Calu3 (cell line): ENCODE data around the gene TNRC6A. TPM values are rescaled to one million over a fixed set of nuclear protein-coding genes. Genes with fewer than 3 reads are reported as not detected.

Experiments
- BruUV-seq: library from RNA; stranded (reverse); fragments of 400-500 nt; replicated peaks from 2 replicates; lab custom pipeline; 2021; lab: Mats Ljungman, UMichigan
- CTCF ChIA-PET: fragments of 300-600 bp; sonication (Branson Sonifier 250); formaldehyde crosslinking; loops from one replicate; lab custom pipeline; 2022; ENCODE audit warnings: antibody characterized with exemption; lab: Charles Lee
- DNase-seq: peaks from one replicate; pipeline ENCODE4 v3.0.0; 2022
- H3K27ac Mint-ChIP-seq: one replicate; pipeline ENCODE4 v1.8.0; 2022; ENCODE audit warnings: mixed read lengths; ENCODE audit not compliant: unreplicated experiment
- H3K27me3 Mint-ChIP-seq: one replicate; pipeline ENCODE4 v1.8.0; 2022; ENCODE audit warnings: mixed read lengths; ENCODE audit not compliant: unreplicated experiment
- H3K36me3 Mint-ChIP-seq: one replicate; pipeline ENCODE4 v1.8.0; 2022; ENCODE audit warnings: mild to moderate bottlenecking, moderate library complexity, mixed read lengths; ENCODE audit not compliant: insufficient read depth, unreplicated experiment
- H3K4me1 Mint-ChIP-seq: one replicate; pipeline ENCODE4 v1.8.0; 2022; ENCODE audit warnings: mild to moderate bottlenecking, low read depth, mixed read lengths; ENCODE audit not compliant: unreplicated experiment
- H3K4me3 Mint-ChIP-seq: one replicate; pipeline ENCODE4 v1.8.0; 2022; ENCODE audit warnings: mild to moderate bottlenecking, low read depth, moderate library complexity, mixed read lengths; ENCODE audit not compliant: unreplicated experiment
- H3K9me3 Mint-ChIP-seq: one replicate; pipeline ENCODE4 v1.8.0; 2022; ENCODE audit warnings: low read depth, mixed read lengths; ENCODE audit not compliant: unreplicated experiment
- intact Hi-C: fragments of 100-400 bp; cut with micrococcal nuclease; formaldehyde crosslinking; loops from one replicate; pipeline ENCODE4 v1.10.0; 2022; ENCODE audit not compliant: unreplicated experiment
- total RNA-seq: library from RNA; stranded (reverse); gene quantifications from 2 replicates; pipeline ENCODE4 v1.2.3, GENCODE V29; 2022
- TF ChIP-seq, protein P1 (sequence below): fragments of 200-600 bp; IDR thresholded peaks from one replicate; pipeline ENCODE4 v1.8.0; 2022; ENCODE audit warnings: antibody characterized with exemption; ENCODE audit not compliant: unreplicated experiment

The TNRC6A gene
- total RNA-seq, 1 experiment from 2014 or later = 60.1 TPM

DNA sequence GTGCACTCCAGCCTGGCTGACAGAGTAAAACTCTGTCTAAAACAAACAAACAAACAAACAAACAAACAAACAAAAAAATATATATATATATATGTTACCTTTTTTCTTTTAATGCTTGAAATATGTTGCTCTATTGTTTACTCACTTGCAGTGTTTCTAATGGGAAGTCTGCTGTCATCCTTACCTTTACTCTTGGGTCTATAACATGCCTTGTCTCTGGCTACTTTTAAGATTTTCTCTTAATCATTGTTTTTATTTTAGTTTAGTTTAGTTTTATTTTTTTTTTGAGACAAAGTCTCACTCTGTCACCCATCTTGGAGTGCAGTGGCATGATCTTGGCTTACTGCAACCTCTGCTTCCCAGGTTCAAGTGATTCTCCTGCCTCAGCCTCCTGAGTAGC lies 16.1 kb upstream of the TNRC6A start:
- no peaks in the 10 kb centered on the region for H3K9me3 Mint-ChIP-seq
- CTCF ChIA-PET = no interaction called here
- H3K4me3 Mint-ChIP-seq = no peak overlapping the region
- H3K4me1 Mint-ChIP-seq = no peaks in the 10 kb centered on the region
- BruUV-seq = no TSS peak
- TF ChIP-seq, protein P1, sequence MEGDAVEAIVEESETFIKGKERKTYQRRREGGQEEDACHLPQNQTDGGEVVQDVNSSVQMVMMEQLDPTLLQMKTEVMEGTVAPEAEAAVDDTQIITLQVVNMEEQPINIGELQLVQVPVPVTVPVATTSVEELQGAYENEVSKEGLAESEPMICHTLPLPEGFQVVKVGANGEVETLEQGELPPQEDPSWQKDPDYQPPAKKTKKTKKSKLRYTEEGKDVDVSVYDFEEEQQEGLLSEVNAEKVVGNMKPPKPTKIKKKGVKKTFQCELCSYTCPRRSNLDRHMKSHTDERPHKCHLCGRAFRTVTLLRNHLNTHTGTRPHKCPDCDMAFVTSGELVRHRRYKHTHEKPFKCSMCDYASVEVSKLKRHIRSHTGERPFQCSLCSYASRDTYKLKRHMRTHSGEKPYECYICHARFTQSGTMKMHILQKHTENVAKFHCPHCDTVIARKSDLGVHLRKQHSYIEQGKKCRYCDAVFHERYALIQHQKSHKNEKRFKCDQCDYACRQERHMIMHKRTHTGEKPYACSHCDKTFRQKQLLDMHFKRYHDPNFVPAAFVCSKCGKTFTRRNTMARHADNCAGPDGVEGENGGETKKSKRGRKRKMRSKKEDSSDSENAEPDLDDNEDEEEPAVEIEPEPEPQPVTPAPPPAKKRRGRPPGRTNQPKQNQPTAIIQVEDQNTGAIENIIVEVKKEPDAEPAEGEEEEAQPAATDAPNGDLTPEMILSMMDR = no peak
- intact Hi-C loops = no loop called here
- DNase-seq = no peak
- no peaks in the 10 kb centered on the region for H3K27me3 Mint-ChIP-seq
- H3K36me3 Mint-ChIP-seq = no peaks in the 10 kb centered on the region
- no peak overlapping the region for H3K27ac Mint-ChIP-seq

GRCh38 chr16:24717411-24717810 lies 12.0 kb upstream of the TNRC6A start:
- TF ChIP-seq, protein P1 = no peak
- CTCF ChIA-PET = no interaction called here
- no peak for DNase-seq
- no TSS peak for BruUV-seq
- no peaks in the 10 kb centered on the region for H3K36me3 Mint-ChIP-seq
- intact Hi-C loops = no loop called here
- H3K4me3 Mint-ChIP-seq = no peak overlapping the region
- H3K27me3 Mint-ChIP-seq = no peaks in the 10 kb centered on the region
- H3K27ac Mint-ChIP-seq = no peak overlapping the region
- no peaks in the 10 kb centered on the region for H3K9me3 Mint-ChIP-seq
- H3K4me1 Mint-ChIP-seq = no peaks in the 10 kb centered on the region

GRCh38 chr16:24718967-24719521 lies 10.4 kb upstream of the TNRC6A start:
- no peaks in the 10 kb centered on the region for H3K9me3 Mint-ChIP-seq
- H3K36me3 Mint-ChIP-seq = no peaks in the 10 kb centered on the region
- intact Hi-C loops = no loop called here
- CTCF ChIA-PET = interaction anchor here (0.6 kb wide), 1 partner anchor 182 kb away, joined by 4 read pairs; no protein-coding TSS in a partner anchor
- no peak overlapping the region for H3K27ac Mint-ChIP-seq
- BruUV-seq = no TSS peak
- no peaks in the 10 kb centered on the region for H3K4me1 Mint-ChIP-seq
- DNase-seq = no peak
- H3K27me3 Mint-ChIP-seq = no peaks in the 10 kb centered on the region
- TF ChIP-seq, protein P1 = no peak
- no peak overlapping the region for H3K4me3 Mint-ChIP-seq

DNA sequence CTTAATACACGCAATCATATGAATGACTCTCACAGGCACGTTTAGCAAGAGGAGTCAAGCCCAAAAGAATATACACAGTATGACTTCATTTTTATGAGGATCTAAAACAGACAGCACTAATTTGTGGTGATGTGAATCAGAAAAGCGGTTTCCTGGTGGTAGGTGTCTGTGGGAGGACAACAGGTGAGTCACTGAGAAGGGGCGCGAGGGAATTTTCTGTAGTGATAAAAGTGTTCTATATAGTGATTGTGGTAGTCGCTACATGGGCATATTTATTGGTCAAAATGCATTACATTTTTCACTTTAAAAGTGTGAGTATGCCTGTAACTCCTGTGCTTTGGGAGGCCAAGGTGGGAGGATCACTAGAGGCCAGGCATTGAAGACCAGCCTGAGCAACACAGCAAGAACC lies 7.6 kb upstream of the TNRC6A start:
- Mint-ChIP-seq H3K27ac (no peak overlapping the region), H3K36me3 (no peaks in the 10 kb centered on the region), H3K4me1 (no peaks in the 10 kb centered on the region), H3K9me3 (no peaks in the 10 kb centered on the region), H3K27me3 (no peaks in the 10 kb centered on the region), H3K4me3 (no peak overlapping the region)
- intact Hi-C loops = no loop called here
- no peak for DNase-seq
- BruUV-seq = no TSS peak
- TF ChIP-seq, protein P1 = no peak
- CTCF ChIA-PET = interaction anchor here (0.6 kb wide), 1 partner anchor 11 kb away, joined by 4 read pairs; no protein-coding TSS in a partner anchor
